HG03064 (cell line): ENCODE results near the gene CSNK2A1.
"Not testable (repeated sequence)": the region's sequence is repeated elsewhere in the genome, so short reads cannot be mapped to it uniquely, and the experiment has no call there.

Experiments
- ATAC-seq: cut with Tn5 transposase; IDR thresholded peaks from one replicate; pipeline ENCODE4 v1.9.1; 2021; ENCODE audit warnings: low read depth; ENCODE audit not compliant: unreplicated experiment

Gene CSNK2A1

DNA sequence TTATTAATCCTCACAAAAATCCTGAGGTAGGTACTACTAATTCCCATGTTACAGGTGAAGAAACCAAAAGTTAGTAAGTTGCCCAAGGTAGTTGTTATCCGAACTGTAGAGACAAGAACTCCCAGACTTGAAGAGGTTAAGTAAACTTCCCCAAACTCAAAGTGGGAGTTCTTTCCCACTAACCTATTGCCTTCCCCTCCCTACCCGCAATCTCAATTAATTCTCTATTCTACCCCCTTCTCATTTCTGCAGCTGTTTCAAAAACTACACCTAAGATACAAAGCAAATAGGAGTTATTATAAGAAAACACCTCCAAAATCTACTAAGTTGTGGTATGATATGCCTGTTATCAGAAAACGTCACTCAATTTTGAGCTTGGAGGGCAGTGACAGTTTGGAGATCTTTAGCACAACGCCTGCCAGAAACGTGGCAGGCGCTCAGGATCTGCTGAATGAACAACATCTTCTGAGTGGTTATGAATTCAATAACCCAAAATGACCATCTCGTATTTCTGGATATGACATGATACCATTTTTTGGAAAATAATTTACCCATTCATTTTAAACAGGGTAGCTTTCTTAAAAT lies 7.1 kb downstream of the CSNK2A1 start:
- ATAC-seq: no peak

DNA sequence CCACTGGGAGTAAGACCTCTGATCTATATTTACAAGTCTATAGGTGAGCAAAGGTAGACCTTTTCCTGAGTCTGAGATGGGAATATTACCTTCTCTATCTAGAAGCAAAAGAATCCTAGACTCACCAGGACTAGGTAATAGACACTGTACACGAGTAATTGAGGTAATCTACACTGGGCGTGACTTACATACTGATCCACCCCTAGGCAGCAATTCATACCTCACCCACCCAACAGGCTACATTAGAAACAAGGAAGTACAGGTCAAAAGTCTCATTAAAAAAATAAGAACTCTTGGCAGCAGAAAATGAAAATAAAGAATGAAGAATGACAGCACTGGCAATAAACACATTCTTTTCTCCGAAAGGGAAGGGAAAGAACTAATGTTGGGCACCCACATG lies 7.6 kb downstream of the CSNK2A1 start:
- no peak for ATAC-seq

DNA sequence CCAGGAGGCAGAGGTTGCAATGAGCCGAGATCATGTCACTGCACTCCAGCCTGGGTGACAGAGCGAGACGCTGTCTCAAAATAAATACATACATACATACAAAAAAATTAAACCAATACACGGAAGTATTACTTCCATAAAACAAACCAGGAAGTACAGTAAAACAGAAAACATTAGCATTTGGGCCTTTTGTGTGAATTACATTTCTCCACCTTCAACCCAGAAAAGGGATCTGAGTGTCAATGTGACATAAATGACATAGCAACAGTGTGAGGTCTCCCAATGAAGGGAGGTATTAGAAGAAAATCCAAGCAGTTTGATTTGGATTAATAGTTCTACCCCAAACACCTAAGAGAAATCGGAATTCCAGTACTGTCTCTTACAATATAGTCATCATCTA lies 10.1 kb downstream of the CSNK2A1 start:
- no peak for ATAC-seq

DNA sequence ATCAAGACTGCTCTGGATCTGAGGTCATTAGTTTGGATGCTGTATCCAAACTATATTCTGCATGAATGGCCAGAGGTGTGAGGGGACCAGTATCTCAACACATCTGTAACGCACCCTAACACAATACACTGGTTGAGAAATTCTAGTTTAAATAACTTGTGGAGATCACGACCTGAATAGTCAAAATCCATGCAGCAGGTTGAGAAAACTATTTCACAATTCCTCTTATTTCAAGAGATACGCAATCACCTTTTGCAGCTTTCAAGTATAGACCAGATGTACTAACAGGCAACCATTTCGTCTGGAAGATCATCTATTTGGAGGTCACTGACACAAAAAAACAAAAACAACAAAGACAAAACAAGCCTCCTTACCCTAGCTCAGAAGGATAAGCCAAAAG lies 11.1 kb downstream of the CSNK2A1 start:
- no peak for ATAC-seq

DNA sequence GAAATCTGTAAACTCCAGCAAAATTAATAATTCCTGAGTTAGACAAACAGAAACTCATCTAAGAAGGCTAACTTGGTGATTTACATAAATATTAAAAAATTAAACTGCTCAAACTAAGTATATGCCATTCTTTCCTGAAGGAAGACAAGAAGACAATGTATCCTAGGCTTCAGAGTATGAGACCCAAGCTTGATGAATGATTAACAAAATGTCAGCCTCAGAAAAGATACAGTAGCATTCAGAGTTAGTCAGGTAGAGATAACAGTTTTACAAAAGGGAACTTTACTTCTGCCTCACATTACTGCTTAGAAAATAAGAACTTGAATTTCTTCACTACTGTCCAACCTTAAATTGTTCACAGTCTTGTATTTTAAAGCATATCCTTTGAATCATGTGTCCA lies 12.0 kb downstream of the CSNK2A1 start:
- ATAC-seq: no peak

DNA sequence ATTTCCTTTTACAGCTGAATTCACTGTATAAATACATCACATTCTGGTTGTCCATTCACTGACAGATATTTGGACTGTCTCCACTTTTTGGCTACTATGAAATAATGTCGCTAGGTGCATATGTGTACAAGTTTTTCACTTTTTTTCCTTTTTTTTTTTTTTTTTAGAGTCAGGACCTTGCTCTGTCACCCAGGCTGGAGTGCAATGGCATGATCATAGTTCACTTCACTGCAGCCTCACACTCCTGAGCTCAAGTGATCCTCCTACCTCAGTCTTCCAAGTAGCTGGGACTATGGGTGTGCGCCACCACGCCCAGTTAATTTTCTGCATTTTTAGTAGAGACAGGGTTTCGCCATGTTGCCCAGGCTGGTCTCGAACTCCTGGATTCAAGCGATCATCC lies 13.3 kb downstream of the CSNK2A1 start:
- ATAC-seq: no peak

DNA sequence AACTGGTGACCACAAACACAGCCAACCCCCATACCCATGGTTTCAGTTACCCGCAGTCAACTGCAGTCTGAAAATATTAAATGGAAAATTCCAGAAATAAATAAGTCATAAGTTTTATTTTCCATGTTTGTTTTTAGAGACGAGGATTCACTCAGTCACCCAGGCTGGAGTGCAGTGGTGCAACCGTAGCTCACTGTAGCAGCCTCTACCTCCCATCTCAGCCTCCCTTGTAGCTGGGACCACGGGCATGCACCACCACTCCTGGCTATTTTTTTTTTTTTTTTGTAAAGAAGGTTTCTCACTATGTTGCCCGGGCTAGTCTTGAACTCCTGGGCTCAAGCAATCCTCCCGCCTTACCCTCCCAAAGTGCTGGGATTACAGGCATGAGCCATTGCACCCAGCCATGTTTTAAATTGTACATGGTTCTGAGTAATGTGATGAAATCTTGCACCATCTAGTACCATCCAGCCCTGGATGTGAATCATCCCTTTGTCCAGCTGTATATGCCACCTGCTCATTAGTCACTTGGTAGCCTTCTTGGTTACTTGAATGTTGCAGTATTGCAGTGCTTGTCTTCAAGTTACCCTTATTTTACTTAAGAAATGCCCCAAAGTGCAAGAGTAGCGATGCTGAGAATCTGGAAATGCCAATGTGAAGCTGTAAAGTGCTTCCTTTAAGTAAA lies 14.5 kb downstream of the CSNK2A1 start:
- ATAC-seq: no peak

DNA sequence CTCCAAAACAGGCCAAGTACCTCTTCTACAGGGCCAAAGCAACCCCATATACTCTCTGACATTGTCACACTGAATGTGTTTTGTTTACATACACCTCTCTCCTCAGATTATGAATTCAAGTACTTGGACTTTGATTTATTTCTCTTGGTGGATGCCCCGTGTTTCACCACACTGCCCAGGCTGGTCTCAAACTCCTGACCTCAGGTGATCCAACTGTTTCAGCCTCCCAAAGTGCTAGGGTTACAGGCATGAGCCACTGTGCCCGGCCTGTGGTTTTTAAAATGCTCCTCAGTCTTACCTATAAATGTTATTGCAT lies 16.1 kb downstream of the CSNK2A1 start:
- ATAC-seq: no peak

DNA sequence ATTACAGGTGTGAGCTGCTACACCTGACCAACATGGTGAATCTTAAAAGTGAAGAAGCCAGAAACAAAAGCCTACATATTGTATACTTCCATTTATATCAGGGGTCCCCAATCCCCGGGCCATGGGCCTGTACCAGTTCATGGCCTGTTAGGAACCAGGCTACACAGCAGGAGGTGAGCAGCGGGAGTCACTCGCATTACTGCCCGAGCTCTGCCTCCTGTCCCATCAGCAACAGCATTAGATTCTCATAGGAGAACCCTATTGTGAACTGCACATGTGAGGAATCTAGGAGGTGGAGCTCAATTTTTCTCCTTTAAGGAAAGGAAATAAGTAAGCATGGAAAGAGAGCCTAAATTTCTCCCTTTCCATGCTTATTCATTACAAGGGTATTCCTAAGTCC lies 21.7 kb downstream of the CSNK2A1 start:
- ATAC-seq: no peak

DNA sequence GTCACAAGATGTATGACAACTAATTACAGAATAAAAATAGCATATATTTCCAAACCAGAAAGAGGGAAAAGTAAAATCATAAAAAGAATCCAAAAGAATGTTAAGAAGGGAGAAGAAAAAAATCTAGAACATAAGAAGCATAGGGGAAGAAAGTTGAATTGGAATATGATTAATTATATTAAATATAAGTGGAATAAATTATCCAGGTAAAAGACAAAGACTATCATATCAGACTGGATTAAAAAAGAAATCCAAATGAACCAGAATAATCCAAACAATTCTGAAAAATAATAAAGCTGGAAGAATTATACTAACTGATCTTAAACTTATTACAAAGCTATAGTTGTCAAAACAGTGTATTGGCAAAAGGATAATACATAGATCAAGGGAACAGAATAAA lies 23.6 kb downstream of the CSNK2A1 start:
- no peak for ATAC-seq

DNA sequence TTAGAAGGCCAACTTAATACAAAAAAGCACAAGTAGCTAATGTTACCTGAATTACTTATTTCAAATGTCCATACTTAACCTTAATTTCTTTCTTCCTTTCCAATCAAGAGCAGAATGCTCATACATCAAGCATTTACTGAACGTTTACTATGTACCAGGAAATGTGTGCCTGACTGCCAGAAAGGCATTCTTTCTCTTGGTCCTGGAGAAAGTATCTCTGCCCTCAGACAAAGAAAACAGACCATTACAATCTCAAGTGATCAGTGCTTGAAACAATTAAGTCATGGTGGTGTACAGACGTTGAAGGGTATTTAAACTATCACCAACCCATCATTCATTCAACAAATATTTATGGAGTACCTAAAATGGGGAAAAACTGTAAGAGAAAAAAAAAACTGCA lies 26.4 kb downstream of the CSNK2A1 start:
- ATAC-seq: no peak

DNA sequence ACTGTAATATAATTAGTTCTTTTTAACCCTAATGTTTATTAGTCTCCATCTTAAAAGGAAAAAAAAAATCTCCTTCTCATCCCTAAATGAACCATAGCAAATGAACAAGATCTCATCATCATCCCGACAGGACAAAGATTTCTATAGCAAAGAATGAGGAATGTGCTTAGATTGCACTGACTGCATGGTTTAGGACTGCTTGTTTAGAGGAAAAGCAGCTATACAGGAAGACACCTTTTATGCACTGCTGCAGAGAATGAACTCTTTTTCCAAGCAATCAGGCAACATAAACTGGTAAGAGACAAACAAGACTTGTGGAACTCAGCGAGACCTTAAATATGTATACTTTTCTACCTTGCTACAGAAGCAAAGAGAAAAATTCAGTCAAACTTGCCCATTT lies 26.8 kb downstream of the CSNK2A1 start:
- no peak for ATAC-seq

DNA sequence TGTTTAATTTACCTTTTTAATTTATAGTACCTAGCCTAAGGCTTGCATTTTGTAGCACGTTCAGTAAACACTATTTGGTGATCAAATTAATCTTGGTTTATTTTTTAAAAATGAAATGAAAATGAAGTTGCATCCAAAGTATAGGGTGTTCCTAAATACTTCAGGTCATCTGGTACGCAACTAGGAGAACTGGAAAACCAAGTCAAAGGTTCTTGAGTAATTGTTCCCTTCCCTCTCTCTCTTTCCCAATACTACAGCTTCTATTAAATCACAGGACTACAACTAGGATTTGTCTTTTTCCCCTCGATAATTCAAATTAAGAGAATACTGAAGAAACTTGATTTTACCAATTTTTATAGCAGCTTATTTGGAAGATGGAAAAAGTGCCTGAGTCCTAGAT lies 27.9 kb downstream of the CSNK2A1 start:
- no peak for ATAC-seq

DNA sequence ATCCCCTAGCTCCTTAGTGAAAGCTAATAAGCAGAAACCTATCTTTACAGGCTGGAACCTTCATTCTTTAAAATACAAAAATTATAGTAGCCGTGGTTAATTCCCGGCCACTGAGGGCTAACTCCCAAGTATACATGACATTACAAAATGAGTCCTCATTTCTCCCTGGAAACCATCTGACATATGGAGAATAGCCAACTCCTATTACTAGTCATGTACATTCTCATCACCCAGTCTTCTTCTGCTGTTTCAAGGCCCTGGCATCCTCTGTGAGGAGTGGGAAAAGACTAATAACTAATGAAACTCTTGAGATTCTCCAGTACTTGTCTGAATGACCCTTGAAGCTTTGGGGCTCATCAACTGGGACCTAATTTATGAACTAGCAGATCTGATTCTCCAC lies 30.2 kb downstream of the CSNK2A1 start:
- no peak for ATAC-seq

DNA sequence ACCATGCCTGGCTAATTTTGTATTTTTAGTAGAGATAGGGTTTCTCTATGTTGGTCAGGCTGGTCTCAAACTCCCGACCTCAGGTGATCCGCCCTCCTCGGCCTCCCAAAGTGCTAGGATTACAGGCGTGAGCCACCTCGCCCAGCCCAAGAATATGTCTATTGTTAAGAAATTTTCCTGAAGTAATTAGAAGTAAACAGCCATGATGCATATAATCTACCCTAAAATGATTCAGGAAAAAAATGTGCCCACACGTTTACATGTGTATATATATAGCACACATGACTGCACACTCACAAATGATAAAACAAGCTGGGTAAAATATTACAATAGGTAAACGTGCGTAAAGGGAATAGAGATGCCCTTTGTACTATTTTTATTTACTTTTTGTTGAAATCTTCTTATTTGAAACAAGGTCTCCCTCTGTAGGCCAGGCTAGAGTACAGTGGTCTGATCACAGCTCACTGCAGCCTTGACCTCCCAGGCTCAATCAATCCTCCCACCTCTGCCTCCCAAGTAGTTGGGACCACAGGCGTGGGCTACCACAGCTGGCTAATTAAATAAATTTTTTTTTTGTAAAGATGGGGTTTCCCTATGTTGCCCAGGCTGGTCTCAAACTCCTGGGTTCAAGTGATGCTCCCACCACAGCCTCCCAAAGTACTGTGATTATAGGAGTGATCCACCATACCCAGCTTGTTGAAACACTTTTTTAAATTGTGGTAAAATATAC lies 33.1 kb downstream of the CSNK2A1 start:
- not testable (repeated sequence) for ATAC-seq

DNA sequence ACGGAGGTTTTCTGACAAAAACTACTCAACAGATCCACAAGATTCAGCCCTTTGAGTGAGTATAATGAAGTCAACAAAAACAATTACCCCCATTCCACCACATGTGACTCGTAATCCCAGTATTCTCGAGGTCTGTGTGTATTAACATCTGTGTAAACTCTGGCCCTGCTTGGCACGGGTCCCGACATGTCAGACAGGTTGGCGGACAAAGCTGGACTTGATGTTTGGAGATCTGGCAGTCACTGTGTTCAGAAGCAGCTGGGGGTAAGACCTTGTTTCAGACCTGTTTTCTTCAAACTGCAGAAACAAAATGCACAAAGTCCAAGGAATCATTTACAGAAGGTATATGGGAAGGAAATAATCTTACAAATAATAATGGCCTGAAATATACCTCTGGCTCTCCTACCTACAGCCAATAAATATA lies 35.2 kb downstream of the CSNK2A1 start:
- ATAC-seq: not testable (repeated sequence)

DNA sequence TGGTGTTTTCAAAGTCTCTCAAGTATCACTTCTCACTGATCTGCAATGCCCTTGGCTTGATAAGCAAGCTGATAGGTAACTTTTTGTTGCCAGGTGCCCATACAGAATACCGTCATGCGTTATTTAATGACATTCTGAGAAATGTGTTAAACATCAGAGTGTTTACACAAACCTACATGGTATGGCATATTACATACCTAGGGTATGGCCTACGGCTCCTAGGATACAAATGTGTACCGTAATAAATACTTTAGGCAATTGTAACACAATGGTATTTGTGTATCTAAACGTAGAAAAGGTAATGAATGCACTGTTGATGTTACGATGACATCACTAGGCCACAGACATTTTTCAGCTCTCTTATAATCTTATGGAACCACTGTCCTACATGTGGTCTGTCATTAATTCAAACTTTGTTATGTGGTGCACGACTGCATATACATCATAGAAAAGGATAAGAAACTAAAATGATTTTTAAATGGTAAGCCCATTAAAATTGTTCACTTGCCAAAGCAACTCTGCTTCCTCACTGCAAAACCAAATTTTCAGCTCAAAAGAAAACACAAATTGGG lies 35.7 kb downstream of the CSNK2A1 start:
- ATAC-seq: no peak

DNA sequence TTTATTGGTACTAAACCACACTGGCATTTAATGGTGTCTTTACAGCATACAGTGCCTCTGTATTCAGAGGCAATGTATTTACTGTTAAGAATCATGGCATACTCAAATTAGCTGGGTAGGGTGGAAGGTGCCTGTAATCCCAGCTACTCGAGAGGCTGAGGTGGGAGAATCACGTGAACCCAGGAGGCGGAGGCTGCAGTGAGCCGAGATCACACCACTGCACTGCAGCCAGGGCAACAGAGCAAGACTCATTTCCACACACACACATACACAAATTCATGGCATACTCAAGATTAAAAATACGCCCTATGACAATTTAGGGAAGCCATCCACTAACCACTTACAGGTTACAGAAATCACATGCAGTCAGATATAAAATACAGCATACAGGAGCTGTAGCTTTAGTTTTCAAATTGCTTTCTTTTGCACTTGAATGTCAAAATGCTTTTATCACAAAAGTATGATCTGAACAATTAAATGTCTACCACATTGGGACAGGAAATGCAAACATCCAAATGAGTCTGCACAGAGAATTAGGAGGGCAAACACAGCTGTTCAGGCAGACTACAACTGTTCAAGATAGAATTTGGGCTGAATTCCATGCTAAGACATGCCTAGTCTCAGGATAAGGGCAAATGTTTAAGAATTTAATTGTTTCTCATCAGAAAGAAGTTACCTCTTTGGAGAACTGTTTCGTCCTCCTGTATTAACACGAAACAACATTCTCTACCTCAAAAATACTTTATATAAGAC lies 36.4 kb downstream of the CSNK2A1 start:
- no peak for ATAC-seq

DNA sequence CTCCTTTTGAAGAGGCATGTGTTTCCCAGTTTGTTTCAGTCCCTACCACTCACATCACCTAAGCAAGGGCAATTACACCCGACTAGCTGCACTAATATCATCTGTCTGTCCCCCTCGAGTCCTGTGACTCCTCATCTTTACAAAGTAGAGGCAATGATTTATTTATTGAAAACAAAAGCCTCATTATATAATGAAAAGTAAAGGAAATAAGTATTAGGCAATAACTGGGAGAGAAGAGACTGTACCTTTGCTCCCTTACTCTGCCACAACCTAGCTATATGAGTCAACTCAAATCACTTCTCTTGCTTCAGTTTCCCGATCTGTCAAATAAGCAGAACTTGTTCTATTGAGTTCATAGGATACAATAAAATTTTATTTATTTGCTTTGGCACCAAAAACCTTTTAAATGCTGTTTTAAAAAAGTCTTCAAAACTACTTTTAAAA lies 38.9 kb downstream of the CSNK2A1 start:
- no peak for ATAC-seq

DNA sequence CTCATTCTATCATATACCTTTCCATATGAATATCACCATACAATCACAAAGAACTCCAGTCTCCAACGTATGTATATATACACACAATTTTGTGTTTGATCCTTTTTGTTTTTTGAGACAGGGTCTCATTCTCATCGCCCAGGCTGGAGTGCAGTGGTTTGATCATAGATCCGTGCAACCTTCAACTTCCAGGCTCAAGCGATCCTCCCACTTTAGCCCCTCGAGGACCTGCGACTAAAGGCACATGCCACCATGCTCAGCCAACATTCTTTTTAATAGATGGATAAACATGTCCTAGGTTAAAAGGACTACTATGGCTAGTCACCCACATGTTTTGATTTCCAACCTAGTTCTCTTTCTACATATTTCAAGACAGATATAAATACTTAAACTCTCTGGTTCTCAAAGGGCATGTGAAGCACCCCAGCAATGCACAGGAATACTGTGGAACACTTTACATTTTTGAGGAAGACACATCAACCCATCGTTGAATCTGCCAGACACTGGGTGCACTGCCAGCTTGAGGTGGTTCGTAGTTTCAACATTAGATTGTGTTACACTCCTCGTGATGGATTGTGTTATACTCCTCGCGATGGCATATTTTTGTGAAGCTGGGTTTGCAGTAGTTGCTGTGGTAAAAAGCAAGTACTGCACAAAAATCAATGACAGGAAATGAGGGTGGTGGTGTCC lies 40.4 kb downstream of the CSNK2A1 start:
- ATAC-seq: no peak
